Endothelial cell (in vitro differentiated cells): ENCODE measurements around the gene CTNNA2. TPM values are rescaled to one million over a fixed set of nuclear protein-coding genes. Genes with fewer than 3 reads are reported as not detected.

Experiments used
- DNase-seq: peaks from one replicate; pipeline ENCODE4 v3.0.0; 2021; ENCODE audit warnings: low spot score
- H3K27ac Mint-ChIP-seq: one replicate; pipeline ENCODE4 v1.8.0; 2021; ENCODE audit warnings: mixed read lengths, inconsistent platforms; ENCODE audit not compliant: unreplicated experiment
- H3K27me3 Mint-ChIP-seq: one replicate; pipeline ENCODE4 v1.8.0; 2021; ENCODE audit warnings: mild to moderate bottlenecking, moderate library complexity, mixed read lengths, inconsistent platforms; ENCODE audit not compliant: unreplicated experiment
- H3K36me3 Mint-ChIP-seq: one replicate; pipeline ENCODE4 v1.8.0; 2021; ENCODE audit warnings: mild to moderate bottlenecking, low read depth, mixed read lengths, inconsistent platforms; ENCODE audit not compliant: unreplicated experiment
- H3K4me1 Mint-ChIP-seq: one replicate; pipeline ENCODE4 v1.8.0; 2021; ENCODE audit warnings: mild to moderate bottlenecking, mixed read lengths, inconsistent platforms; ENCODE audit not compliant: unreplicated experiment
- H3K4me3 Mint-ChIP-seq: one replicate; pipeline ENCODE4 v1.8.0; 2021; ENCODE audit warnings: mild to moderate bottlenecking, mixed read lengths, inconsistent platforms; ENCODE audit not compliant: unreplicated experiment
- H3K9me3 Mint-ChIP-seq: one replicate; pipeline ENCODE4 v1.8.0; 2021; ENCODE audit warnings: mixed read lengths, inconsistent platforms; ENCODE audit not compliant: unreplicated experiment
- total RNA-seq: library from RNA; stranded (reverse); fragmentation: NEBNext Ultra II Directional; extraction: Animal tissue kit (Norgen Biotek cat#: 25700); gene quantifications from one replicate; pipeline ENCODE4 v1.2.1, GENCODE V29; 2021; ENCODE audit not compliant: unreplicated experiment
- TF ChIP-seq, protein P1 (sequence below): fragments of 200-600 bp; sonication (generic); IDR thresholded peaks from one replicate; pipeline ENCODE4 v1.5.0; 2021; ENCODE audit warnings: antibody characterized with exemption; ENCODE audit not compliant: unreplicated experiment

Gene CTNNA2
- total RNA-seq, 1 donor from 2014 or later: 4.7 TPM

DNA sequence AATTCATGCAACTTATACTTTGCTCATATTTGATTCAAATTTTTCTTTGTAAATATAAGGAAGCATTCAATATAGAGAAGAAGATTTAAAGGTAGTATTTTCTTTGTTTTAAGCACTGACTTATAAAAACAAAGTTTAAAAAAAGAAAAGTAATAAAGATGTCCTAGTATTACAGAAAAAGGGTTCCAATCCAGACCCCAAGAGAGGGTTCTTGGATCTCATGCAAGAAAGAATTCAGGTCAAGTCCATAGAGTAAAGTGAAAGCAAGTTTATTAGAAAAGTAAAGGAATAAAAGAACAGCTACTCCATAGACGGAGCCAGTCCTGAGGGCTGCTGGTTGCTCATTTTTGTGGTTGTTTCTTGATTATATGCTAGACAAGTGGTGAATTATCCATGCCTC, 267.9 kb downstream of the CTNNA2 start:
- TF ChIP-seq, protein P1, sequence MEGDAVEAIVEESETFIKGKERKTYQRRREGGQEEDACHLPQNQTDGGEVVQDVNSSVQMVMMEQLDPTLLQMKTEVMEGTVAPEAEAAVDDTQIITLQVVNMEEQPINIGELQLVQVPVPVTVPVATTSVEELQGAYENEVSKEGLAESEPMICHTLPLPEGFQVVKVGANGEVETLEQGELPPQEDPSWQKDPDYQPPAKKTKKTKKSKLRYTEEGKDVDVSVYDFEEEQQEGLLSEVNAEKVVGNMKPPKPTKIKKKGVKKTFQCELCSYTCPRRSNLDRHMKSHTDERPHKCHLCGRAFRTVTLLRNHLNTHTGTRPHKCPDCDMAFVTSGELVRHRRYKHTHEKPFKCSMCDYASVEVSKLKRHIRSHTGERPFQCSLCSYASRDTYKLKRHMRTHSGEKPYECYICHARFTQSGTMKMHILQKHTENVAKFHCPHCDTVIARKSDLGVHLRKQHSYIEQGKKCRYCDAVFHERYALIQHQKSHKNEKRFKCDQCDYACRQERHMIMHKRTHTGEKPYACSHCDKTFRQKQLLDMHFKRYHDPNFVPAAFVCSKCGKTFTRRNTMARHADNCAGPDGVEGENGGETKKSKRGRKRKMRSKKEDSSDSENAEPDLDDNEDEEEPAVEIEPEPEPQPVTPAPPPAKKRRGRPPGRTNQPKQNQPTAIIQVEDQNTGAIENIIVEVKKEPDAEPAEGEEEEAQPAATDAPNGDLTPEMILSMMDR: no peak
- H3K9me3 Mint-ChIP-seq: no peaks in the 10 kb centered on the region
- no peak for DNase-seq
- H3K4me3 Mint-ChIP-seq: no peak overlapping the region
- peaks cover 13% of the 10 kb centered on the region for H3K4me1 Mint-ChIP-seq
- no peaks in the 10 kb centered on the region for H3K36me3 Mint-ChIP-seq
- H3K27me3 Mint-ChIP-seq: no peaks in the 10 kb centered on the region
- H3K27ac Mint-ChIP-seq: no peak overlapping the region

DNA sequence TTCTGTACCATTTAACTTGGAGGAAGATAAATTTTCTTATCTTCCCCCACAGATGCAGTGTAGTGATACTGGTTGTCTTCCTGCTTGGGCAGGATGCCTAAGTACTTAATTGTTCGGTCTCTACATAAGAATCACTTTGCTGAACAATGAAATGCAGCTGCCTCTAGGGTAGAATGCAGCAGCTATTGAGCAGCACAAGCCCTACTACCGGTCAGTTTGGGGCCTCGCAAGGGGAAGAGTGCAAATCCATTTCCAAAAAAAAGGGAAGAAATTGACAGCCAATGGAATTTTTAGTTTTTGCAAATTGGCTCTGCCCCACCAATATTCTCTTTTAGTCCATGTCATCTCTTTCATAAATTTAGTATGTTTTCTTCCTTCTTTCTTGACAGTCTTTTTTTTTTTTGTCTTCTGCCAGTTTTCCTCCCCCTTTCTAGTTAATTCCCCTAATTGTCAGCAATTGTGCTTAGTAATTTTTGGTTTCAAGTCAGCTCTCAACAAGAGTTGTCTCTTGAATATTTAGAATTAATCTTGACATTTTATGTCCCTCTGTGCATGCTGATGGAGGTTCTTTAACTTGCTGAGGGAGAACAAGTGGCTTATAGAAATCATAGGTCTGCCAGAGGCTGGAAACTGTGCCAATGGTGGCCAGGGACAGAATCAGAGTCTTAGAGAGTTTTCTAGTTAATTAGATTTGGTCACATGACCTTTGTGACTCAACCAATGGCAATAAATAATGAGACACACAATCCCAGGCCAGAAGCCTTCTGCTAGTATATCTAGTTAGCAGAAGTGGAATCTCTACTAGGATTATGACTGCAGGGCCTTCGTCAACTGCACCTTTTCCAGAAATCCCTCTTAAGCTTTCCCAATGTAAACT, 270.0 kb downstream of the CTNNA2 start:
- Mint-ChIP-seq H3K27me3 (no peaks in the 10 kb centered on the region), H3K36me3 (no peaks in the 10 kb centered on the region), H3K9me3 (no peaks in the 10 kb centered on the region), H3K4me3 (no peak overlapping the region), H3K4me1 (peaks cover 13% of the 10 kb centered on the region), H3K27ac (peak overlapping the region; percentile 70)
- TF ChIP-seq, protein P1: no peak
- peak; percentile 31 for DNase-seq

DNA sequence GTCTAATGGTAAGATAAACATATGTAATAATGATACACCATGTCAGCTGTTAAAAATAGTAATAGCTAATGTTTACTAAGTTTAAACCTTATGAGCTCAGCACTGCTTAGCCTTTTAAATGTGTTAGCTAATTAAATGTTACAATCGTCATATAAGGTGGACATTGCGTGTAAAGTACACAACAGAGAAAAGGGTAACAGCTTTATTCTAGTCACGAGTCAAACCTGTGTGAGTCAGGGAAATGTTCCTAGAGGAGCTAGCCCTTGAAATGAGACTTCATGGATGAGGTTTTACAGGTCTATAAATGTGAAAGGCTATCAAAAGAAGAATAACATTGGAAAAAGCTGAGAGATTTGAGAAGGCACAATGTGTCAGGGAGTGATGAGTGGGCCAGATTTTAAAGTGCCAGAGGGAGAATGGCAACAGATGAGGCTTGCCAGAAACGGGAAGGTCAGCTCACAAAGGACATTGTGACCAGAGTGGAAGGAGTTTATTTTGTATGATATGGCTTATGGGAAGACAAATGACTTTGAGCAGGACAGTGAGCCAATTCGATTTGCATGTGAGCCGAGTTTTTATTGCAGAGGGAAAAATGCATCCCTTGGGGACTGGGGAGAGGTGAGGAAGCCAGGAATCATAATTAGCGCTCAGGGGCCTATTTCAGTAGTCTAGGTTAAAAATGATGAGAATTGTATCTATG, 276.3 kb downstream of the CTNNA2 start:
- H3K36me3 Mint-ChIP-seq: no peaks in the 10 kb centered on the region

DNA sequence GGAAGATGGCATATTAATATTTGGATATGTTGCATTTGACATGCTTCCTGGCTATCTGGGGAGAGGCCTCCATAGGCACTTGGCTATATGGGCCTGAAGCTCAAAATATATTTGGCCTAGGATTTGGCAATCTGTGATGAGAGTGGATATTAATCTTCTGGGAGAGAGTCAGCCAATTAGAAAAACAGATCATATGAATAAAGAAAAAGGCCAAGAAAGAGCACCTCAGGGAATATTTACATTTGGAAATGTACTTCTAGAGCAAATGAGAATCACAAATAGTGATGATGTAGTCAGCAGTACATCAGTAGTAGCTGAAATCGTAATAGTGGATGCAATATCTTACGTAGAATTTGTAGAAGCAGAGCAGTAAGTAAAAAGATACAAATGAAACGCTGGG, 277.0 kb downstream of the CTNNA2 start:
- H3K9me3 Mint-ChIP-seq: no peaks in the 10 kb centered on the region
- no peak overlapping the region for H3K27ac Mint-ChIP-seq
- no peak overlapping the region for H3K4me3 Mint-ChIP-seq

More for the DNA sequence above, 276.3 kb downstream of the CTNNA2 start:
- Mint-ChIP-seq H3K9me3 (no peaks in the 10 kb centered on the region), H3K27ac (no peak overlapping the region), H3K27me3 (no peaks in the 10 kb centered on the region), H3K4me1 (no peaks in the 10 kb centered on the region), H3K4me3 (no peak overlapping the region)
- TF ChIP-seq, protein P1: no peak
- DNase-seq: no peak

More for the DNA sequence above, 277.0 kb downstream of the CTNNA2 start:
- DNase-seq: no peak
- Mint-ChIP-seq H3K36me3 (no peaks in the 10 kb centered on the region), H3K27me3 (no peaks in the 10 kb centered on the region), H3K4me1 (no peaks in the 10 kb centered on the region)
- TF ChIP-seq, protein P1: no peak
